Measurements from ENCODE around the gene PRKCB. TPM values are rescaled to one million over a fixed set of nuclear protein-coding genes. Genes with fewer than 3 reads are reported as not detected.
"Not testable (repeated sequence)": the region's sequence is repeated elsewhere in the genome, so short reads cannot be mapped to it uniquely, and the experiment has no call there.

The PRKCB gene
- total RNA-seq, 4 donors from 2014 or later = 7.4 to 21.6 (median 12.9) TPM

GRCh38 chr16:24013054-24013636 is 177.4 kb downstream of the PRKCB start:
- WGBS, 2 donors = 66 to 69% methylated on average over 5 of the region's 5 CpGs
- intact Hi-C loops (cut with DNase I; ENCODE audit: low total_unique reads) = loop anchor here (5.0 kb wide), 1 partner anchor 206 kb away; no protein-coding TSS in a partner anchor
- no peak overlapping the region for H3K4me3 ChIP-seq (ENCODE audit: low read depth, poor library complexity, severe bottlenecking)
- DNase-seq (ENCODE audit: low spot score in 2 of 2) = no peak
- TF ChIP-seq POLR2A (IDR thresholded peaks at IDR 0.05) (no peak), CTCF (IDR thresholded peaks at IDR 0.05) (no peak)

- WGBS, 2 donors = 15 to 33% methylated on average over 9 of the region's 9 CpGs
- peak in 1 of 2 donors; percentile 17 for DNase-seq (ENCODE audit: low spot score in 2 of 2)
- H3K4me3 ChIP-seq (ENCODE audit: low read depth, poor library complexity, severe bottlenecking) = no peak overlapping the region
- TF ChIP-seq CTCF (IDR thresholded peaks at IDR 0.05) (no peak), POLR2A (IDR thresholded peaks at IDR 0.05) (no peak)
- intact Hi-C loops (cut with DNase I; ENCODE audit: low total_unique reads) = loop anchor here (5.0 kb wide), 1 partner anchor 207 kb away; no protein-coding TSS in a partner anchor
Measured at GRCh38 chr16:24013864-24014645, 178.3 kb downstream of the PRKCB start.

- 90 to 96% methylated on average over 7 of the region's 7 CpGs for WGBS, 2 donors
- intact Hi-C loops (cut with DNase I; ENCODE audit: low total_unique reads) = loop anchor here (5.0 kb wide), 1 partner anchor 208 kb away; no protein-coding TSS in a partner anchor
- not testable (repeated sequence) for H3K4me3 ChIP-seq (ENCODE audit: low read depth, poor library complexity, severe bottlenecking); DNase-seq (ENCODE audit: low spot score in 2 of 2)
Measured at GRCh38 chr16:24014955-24015354, 179.2 kb downstream of the PRKCB start.

DNA sequence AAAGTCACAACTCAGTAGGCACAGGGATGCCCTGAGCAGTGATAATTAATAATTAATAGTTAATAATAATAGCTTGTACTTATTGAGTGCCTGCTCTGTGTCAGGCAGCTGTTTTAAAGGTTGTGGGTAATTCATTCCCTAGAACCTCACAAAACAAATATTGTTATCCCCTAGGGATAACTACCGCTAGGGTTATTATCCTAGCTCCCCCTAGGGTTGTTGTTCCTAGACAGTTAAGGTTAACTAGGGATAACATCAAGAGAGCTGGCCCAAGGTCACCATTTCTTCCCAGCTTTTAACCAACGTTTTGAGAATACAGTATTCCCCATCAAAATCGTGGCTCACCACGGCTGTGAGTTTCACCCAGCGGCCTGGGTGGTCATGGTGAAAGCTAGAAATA is 180.1 kb downstream of the PRKCB start:
- whole genome bisulfite sequencing, 2 donors = 62 to 67% methylated on average over 5 of the region's 5 CpGs
- intact Hi-C loops (cut with DNase I; ENCODE audit: low total_unique reads) = no loop called here
- no peak overlapping the region for H3K4me3 ChIP-seq (ENCODE audit: low read depth, poor library complexity, severe bottlenecking)
- DNase-seq (ENCODE audit: low spot score in 2 of 2) = no peak
- TF ChIP-seq POLR2A (IDR thresholded peaks at IDR 0.05) (no peak), CTCF (IDR thresholded peaks at IDR 0.05) (no peak)

GRCh38 chr16:24018485-24018884 is 182.7 kb downstream of the PRKCB start:
- 67 to 77% methylated on average over 7 of the region's 7 CpGs for WGBS, 2 donors
- H3K4me3 ChIP-seq (ENCODE audit: low read depth, poor library complexity, severe bottlenecking) = no peak overlapping the region
- intact Hi-C loops (cut with DNase I; ENCODE audit: low total_unique reads) = no loop called here
- TF ChIP-seq POLR2A (IDR thresholded peaks at IDR 0.05) = no peak
- TF ChIP-seq CTCF (IDR thresholded peaks at IDR 0.05) = no peak
- DNase-seq (ENCODE audit: low spot score in 2 of 2) = peak in 1 of 2 donors; percentile 8

DNA sequence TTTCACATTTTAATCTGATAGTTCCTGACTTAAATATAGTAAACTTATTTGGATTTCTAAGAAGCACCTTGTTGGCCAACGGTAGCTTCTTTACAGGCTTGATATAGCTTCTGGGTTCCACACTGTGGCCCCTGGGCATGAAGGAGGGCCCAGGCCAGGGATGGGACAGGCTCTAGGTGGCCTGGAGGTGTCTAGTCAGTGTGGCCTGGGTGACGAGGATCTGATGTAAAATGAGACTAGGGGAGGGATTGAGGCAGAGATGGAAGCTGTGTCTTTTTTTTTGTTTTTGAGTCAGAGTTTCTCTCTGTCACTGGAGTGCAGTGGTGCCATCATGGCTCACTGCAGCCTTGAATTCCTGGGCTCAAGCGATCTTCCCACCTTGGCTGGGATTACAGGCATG is 187.0 kb downstream of the PRKCB start:
- no peak overlapping the region for H3K4me3 ChIP-seq (ENCODE audit: low read depth, poor library complexity, severe bottlenecking)
- DNase-seq (ENCODE audit: low spot score in 2 of 2) = peak in 1 of 2 donors; percentile 75
- 73 to 75% methylated on average over 3 of the region's 3 CpGs for WGBS, 2 donors
- no peak for TF ChIP-seq CTCF (IDR thresholded peaks at IDR 0.05)
- no peak for TF ChIP-seq POLR2A (IDR thresholded peaks at IDR 0.05)
- intact Hi-C loops (cut with DNase I; ENCODE audit: low total_unique reads) = no loop called here
